Gastrocnemius medialis (tissue), 4 donors: Measurements from ENCODE around the gene DAD1.

Experiments used
- POLR2A ChIP-seq, 2 donors: fragments of 450-650 bp; IDR thresholded peaks; one replicate each; pipeline ENCODE4 v1.6.1; 2017; ENCODE audit warnings: antibody characterized with exemption in 2 of 2, mild to moderate bottlenecking in 2 of 2, moderate library complexity in 2 of 2
- TF ChIP-seq, protein P1 (sequence below), 5 experiments: fragments of 450-650 bp in 3 of 5; fragments of 200-600 bp in 2 of 5; sonication (generic) in 2 of 5; IDR thresholded peaks in 4 of 5; conservative IDR thresholded peaks in 1 of 5; 1 replicate in 4 of 5; 2 replicates in 1 of 5; pipeline ENCODE4 v1.5.1; 2016 to 2019; ENCODE audit warnings: antibody characterized with exemption in 5 of 5, mild to moderate bottlenecking in 3 of 5, moderate library complexity in 3 of 5

- TF ChIP-seq, protein P1, sequence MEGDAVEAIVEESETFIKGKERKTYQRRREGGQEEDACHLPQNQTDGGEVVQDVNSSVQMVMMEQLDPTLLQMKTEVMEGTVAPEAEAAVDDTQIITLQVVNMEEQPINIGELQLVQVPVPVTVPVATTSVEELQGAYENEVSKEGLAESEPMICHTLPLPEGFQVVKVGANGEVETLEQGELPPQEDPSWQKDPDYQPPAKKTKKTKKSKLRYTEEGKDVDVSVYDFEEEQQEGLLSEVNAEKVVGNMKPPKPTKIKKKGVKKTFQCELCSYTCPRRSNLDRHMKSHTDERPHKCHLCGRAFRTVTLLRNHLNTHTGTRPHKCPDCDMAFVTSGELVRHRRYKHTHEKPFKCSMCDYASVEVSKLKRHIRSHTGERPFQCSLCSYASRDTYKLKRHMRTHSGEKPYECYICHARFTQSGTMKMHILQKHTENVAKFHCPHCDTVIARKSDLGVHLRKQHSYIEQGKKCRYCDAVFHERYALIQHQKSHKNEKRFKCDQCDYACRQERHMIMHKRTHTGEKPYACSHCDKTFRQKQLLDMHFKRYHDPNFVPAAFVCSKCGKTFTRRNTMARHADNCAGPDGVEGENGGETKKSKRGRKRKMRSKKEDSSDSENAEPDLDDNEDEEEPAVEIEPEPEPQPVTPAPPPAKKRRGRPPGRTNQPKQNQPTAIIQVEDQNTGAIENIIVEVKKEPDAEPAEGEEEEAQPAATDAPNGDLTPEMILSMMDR (IDR thresholded peaks at IDR 0.05 in 4 of 5, conservative IDR thresholded peaks at IDR 0.05 in 1 of 5) = no peak
- TF ChIP-seq POLR2A (IDR thresholded peaks at IDR 0.05) = no peak
Observed at GRCh38 chr14:22577334-22577908, 11.6 kb downstream of the DAD1 start.
